ENCODE data around the gene CCHCR1. TPM values are rescaled to one million over a fixed set of nuclear protein-coding genes. Genes with fewer than 3 reads are reported as not detected.

Gene CCHCR1
- total and polyA plus RNA-seq, 9 of the 15 experiments (the other 6 are each of a cell fraction or from before 2014, with no cell fraction given), result 1.2 to 47.3 (median 32.0) TPM

- TF ChIP-seq RB1 (IDR thresholded peaks at IDR 0.05; ENCODE audit: low read depth) (peak; percentile 48; the same call in 1 of the 2 replicates), NEUROD1 (IDR thresholded peaks at IDR 0.05; ENCODE audit: borderline replicate concordance, low read depth, low read length, partially characterized antibody) (peak; percentile 12), RBM22 (IDR thresholded peaks at IDR 0.05; ENCODE audit: low read depth, low read length, poor library complexity, severe bottlenecking) (peak; percentile 41), GABPA (tag; conservative IDR thresholded peaks at IDR 0.05; ENCODE audit: low read depth) (peak; percentile 82), KAT2B (IDR thresholded peaks at IDR 0.05; ENCODE audit: low read depth, low read length) (no peak), SMARCA4 (IDR thresholded peaks at IDR 0.05) (peak; percentile 84), CREB3 (tag; conservative IDR thresholded peaks at IDR 0.05; ENCODE audit: low read depth) (no peak), TFAP4 (CRISPR knock-in tag; IDR thresholded peaks at IDR 0.05; ENCODE audit: borderline replicate concordance) (peak; percentile 86), ZNF12 (CRISPR knock-in tag; IDR thresholded peaks at IDR 0.05) (0 out of 2 replicates have a peak, but pooled peaks have one; percentile 7), C11orf30 (IDR thresholded peaks at IDR 0.05; ENCODE audit: low read depth) (peak; percentile 66), ZNF398 (CRISPR knock-in tag; IDR thresholded peaks at IDR 0.05) (no peak), FOXP1 (CRISPR knock-in tag; IDR thresholded peaks at IDR 0.05) (peak; percentile 66; the same call in 1 of the 2 replicates), ETV1 (tag; conservative IDR thresholded peaks at IDR 0.05; ENCODE audit: low read depth) (peak; percentile 32), MTA2 (IDR thresholded peaks at IDR 0.05; ENCODE audit: low read depth) (peak; percentile 36; the same call in 1 of the 2 replicates), GABPB1 (CRISPR knock-in tag; IDR thresholded peaks at IDR 0.05) (peak; percentile 12; the same call in 1 of the 2 replicates), MCM2 (IDR thresholded peaks at IDR 0.05; ENCODE audit: low read depth) (no peak), MECOM (CRISPR knock-in tag; IDR thresholded peaks at IDR 0.05) (no peak), SNIP1 (IDR thresholded peaks at IDR 0.05; ENCODE audit: low read depth) (no peak), PRPF4 (IDR thresholded peaks at IDR 0.05; ENCODE audit: insufficient read depth, low read depth, low read length, poor library complexity, severe bottlenecking) (no peak), SMAD4 (CRISPR knock-in tag; conservative IDR thresholded peaks at IDR 0.05) (peak; percentile 69)
- TF ChIP-seq, protein P1, sequence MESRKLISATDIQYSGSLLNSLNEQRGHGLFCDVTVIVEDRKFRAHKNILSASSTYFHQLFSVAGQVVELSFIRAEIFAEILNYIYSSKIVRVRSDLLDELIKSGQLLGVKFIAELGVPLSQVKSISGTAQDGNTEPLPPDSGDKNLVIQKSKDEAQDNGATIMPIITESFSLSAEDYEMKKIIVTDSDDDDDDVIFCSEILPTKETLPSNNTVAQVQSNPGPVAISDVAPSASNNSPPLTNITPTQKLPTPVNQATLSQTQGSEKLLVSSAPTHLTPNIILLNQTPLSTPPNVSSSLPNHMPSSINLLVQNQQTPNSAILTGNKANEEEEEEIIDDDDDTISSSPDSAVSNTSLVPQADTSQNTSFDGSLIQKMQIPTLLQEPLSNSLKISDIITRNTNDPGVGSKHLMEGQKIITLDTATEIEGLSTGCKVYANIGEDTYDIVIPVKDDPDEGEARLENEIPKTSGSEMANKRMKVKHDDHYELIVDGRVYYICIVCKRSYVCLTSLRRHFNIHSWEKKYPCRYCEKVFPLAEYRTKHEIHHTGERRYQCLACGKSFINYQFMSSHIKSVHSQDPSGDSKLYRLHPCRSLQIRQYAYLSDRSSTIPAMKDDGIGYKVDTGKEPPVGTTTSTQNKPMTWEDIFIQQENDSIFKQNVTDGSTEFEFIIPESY (CRISPR knock-in tag; IDR thresholded peaks at IDR 0.05), result 0 out of 2 replicates have a peak, but pooled peaks have one; percentile 11
- TF ChIP-seq, protein P2, sequence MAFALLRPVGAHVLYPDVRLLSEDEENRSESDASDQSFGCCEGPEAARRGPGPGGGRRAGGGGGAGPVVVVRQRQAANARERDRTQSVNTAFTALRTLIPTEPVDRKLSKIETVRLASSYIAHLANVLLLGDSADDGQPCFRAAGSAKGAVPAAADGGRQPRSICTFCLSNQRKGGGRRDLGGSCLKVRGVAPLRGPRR (CRISPR knock-in tag; IDR thresholded peaks at IDR 0.05), result no peak
Measured at GRCh38 chr6:31197559-31198305, 40.1 kb upstream of the CCHCR1 start (continued).
